HepG2 (cell line): Measurements from ENCODE around the gene GLRX5. TPM values are rescaled to one million over a fixed set of nuclear protein-coding genes. Genes with fewer than 3 reads are reported as not detected.

Experiments
- ATM ChIP-seq: fragments of 450-650 bp; IDR thresholded peaks from 2 replicates; pipeline ENCODE4 v1.7.1; 2017; ENCODE audit warnings: mild to moderate bottlenecking, borderline replicate concordance
- KLF11 ChIP-seq: IDR thresholded peaks from 2 replicates; pipeline ENCODE4 v1.6.1; 2016; ENCODE audit warnings: missing compliant biosample characterization
- KLF6 ChIP-seq: IDR thresholded peaks from 2 replicates; pipeline ENCODE4 v1.8.0; 2016; ENCODE audit warnings: missing biosample characterization, missing genetic modification reagents
- KMT2A ChIP-seq: sonication (generic); formaldehyde crosslinking; IDR thresholded peaks from 2 replicates; pipeline ENCODE4 v1.4.0; 2020; ENCODE audit warnings: missing genetic modification reagents
- LCORL ChIP-seq, 2 experiments: fragments of 450-650 bp in 1 of 2; sonication (generic) in 1 of 2; formaldehyde crosslinking in 1 of 2; IDR thresholded peaks; 2 replicates each; pipeline versions ENCODE4 v1.5.0 to v1.6.1; 2017 to 2020; ENCODE audit warnings: antibody characterized with exemption in 1 of 2, missing genetic modification reagents in 1 of 2
- MIXL1 ChIP-seq: IDR thresholded peaks from 2 replicates; pipeline ENCODE4 v1.6.1; 2016
- RCOR2 ChIP-seq: IDR thresholded peaks from 2 replicates; pipeline ENCODE4 v1.6.1; 2016; ENCODE audit warnings: missing biosample characterization, missing genetic modification reagents
- REXO4 ChIP-seq: sonication (generic); formaldehyde crosslinking; IDR thresholded peaks from 2 replicates; pipeline ENCODE4 v1.8.0; 2022; ENCODE audit warnings: missing genetic modification reagents, mild to moderate bottlenecking, borderline replicate concordance
- RFXANK ChIP-seq: IDR thresholded peaks from 2 replicates; pipeline ENCODE4 v1.6.1; 2016
- TMF1 ChIP-seq: sonication (generic); formaldehyde crosslinking; IDR thresholded peaks from 2 replicates; pipeline ENCODE4 v1.8.1; 2022; ENCODE audit warnings: low read depth, missing genetic modification reagents
- TSC22D2 ChIP-seq: sonication (generic); formaldehyde crosslinking; IDR thresholded peaks from 2 replicates; pipeline ENCODE4 v1.5.1; 2020; ENCODE audit warnings: missing genetic modification reagents, mild to moderate bottlenecking, borderline replicate concordance
- ZFY ChIP-seq: sonication (generic); formaldehyde crosslinking; IDR thresholded peaks from 2 replicates; pipeline ENCODE4 v1.4.0; 2020; ENCODE audit warnings: missing genetic modification reagents
- ZKSCAN5 ChIP-seq: sonication (generic); formaldehyde crosslinking; IDR thresholded peaks from 2 replicates; pipeline ENCODE4 v1.5.1; 2020; ENCODE audit warnings: mild to moderate bottlenecking, missing genetic modification reagents
- ZNF232 ChIP-seq: sonication (generic); formaldehyde crosslinking; IDR thresholded peaks from 2 replicates; pipeline ENCODE4 v1.4.0; 2020; ENCODE audit warnings: missing genetic modification reagents, borderline replicate concordance
- ZNF263 ChIP-seq: sonication (generic); formaldehyde crosslinking; IDR thresholded peaks from 2 replicates; pipeline ENCODE4 v1.4.0; 2020; ENCODE audit warnings: missing genetic modification reagents
- ZNF446 ChIP-seq: sonication (generic); formaldehyde crosslinking; IDR thresholded peaks from 2 replicates; pipeline ENCODE4 v1.5.0; 2020; ENCODE audit warnings: mild to moderate bottlenecking, missing genetic modification reagents
- ZNF790 ChIP-seq: sonication (generic); formaldehyde crosslinking; IDR thresholded peaks from 2 replicates; pipeline ENCODE4 v1.8.0; 2022; ENCODE audit warnings: missing genetic modification reagents, mild to moderate bottlenecking, borderline replicate concordance
- polyA plus RNA-seq, 8 experiments: library from polyadenylated mRNA; depleted of rRNA in 3 of 8; stranded (reverse) in 7 of 8; unstranded in 1 of 8; fragments of >200 nt; fragmentation: Illumina TruSeq in 4 of 8; extraction: Trizol in 4 of 8; gene quantifications; 2 replicates each; pipeline versions ENCODE4 v1.2.1 to v1.2.3, GENCODE V29; 2011 to 2016; ENCODE audit warnings: low read depth in 4 of 8, missing spikeins in 1 of 8, mixed read lengths in 1 of 8; ENCODE audit not compliant: insufficient read depth in 1 of 8
- total RNA-seq, 5 experiments: library from RNA; depleted of rRNA; stranded (reverse); fragments of >200 nt; fragmentation: Illumina TruSeq; extraction: Trizol; gene quantifications; 2 replicates each; pipeline ENCODE4 v1.2.3, GENCODE V29; 2016; ENCODE audit warnings: low read depth in 1 of 5
- TF ChIP-seq, protein P1 (sequence below): sonication (generic); formaldehyde crosslinking; IDR thresholded peaks from 2 replicates; pipeline ENCODE4 v1.4.0; 2020; ENCODE audit warnings: missing genetic modification reagents
- TF ChIP-seq, protein P2 (sequence below): sonication (generic); formaldehyde crosslinking; IDR thresholded peaks from 2 replicates; pipeline ENCODE4 v1.5.1; 2020; ENCODE audit warnings: missing genetic modification reagents, mild to moderate bottlenecking, borderline replicate concordance
- TF ChIP-seq, protein P3 (sequence below), 2 experiments: fragments of 450-650 bp in 1 of 2; sonication (generic) in 1 of 2; formaldehyde crosslinking in 1 of 2; IDR thresholded peaks; 2 replicates each; pipeline versions ENCODE4 v1.6.1 to v1.8.0; 2016 to 2022; ENCODE audit warnings: antibody characterized with exemption in 1 of 2, mild to moderate bottlenecking in 1 of 2, missing genetic modification reagents in 1 of 2

The GLRX5 gene
- total and polyA plus RNA-seq, 2 of the 13 experiments (the other 11 are each of a cell fraction or from before 2014, with no cell fraction given), result 122 to 146 TPM

DNA sequence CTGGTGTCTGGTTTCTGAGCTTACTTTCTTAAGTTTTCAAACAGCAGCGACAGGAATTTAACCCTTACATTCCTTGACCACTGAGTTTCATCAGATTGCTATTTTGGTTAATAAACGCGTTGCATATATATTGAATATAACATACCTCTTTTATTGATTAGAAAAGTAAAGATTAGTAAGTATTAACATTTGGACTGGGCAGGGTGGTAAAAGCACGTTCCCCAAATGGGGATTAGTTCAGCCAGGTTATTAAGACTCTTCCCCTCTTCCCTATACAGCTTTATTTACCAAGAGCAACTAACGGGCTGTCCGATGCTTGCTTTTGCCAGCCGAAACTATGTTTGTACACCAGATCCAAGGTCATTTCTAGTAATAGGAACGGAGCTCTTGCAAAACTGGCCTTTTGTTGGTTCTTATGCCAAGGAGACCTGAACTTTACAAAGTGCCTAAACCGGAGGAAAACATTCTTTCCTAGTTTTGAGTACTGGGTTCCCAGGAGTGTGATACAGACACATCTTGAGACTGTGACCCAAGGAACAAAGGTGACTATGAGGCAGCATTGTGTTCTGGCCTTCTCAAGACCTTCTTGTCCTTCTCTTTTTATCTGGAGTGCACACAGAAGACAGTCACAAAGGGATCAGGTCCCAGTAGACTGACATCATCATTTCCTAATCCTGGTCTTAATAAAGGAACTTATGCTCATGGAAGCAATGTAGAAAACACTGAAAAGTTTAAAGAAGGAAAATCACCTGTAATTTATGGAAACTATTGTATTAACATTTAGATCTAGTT lies 2.6 kb downstream of the GLRX5 start (continued):
- TF ChIP-seq TSC22D2 (CRISPR knock-in tag), result no peak
- peak; percentile 70 for TF ChIP-seq LCORL (IDR thresholded peaks at IDR 0.05)
- TF ChIP-seq LCORL (CRISPR knock-in tag; IDR thresholded peaks at IDR 0.05), result peak; percentile 93
- TF ChIP-seq KLF11 (CRISPR knock-in tag), result 0 out of 2 replicates have a peak, but pooled peaks have one; percentile 60
- TF ChIP-seq RFXANK, result no peak
- TF ChIP-seq ZKSCAN5, result no peak
- TF ChIP-seq KMT2A (CRISPR knock-in tag), result peak; percentile 52; the same call in 1 of the 2 replicates
- no peak for TF ChIP-seq ZNF446
- TF ChIP-seq ATM, result no peak
- TF ChIP-seq, protein P1, sequence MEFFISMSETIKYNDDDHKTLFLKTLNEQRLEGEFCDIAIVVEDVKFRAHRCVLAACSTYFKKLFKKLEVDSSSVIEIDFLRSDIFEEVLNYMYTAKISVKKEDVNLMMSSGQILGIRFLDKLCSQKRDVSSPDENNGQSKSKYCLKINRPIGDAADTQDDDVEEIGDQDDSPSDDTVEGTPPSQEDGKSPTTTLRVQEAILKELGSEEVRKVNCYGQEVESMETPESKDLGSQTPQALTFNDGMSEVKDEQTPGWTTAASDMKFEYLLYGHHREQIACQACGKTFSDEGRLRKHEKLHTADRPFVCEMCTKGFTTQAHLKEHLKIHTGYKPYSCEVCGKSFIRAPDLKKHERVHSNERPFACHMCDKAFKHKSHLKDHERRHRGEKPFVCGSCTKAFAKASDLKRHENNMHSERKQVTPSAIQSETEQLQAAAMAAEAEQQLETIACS (CRISPR knock-in tag), result no peak
- TF ChIP-seq, protein P2, sequence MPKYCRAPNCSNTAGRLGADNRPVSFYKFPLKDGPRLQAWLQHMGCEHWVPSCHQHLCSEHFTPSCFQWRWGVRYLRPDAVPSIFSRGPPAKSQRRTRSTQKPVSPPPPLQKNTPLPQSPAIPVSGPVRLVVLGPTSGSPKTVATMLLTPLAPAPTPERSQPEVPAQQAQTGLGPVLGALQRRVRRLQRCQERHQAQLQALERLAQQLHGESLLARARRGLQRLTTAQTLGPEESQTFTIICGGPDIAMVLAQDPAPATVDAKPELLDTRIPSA (CRISPR knock-in tag), result no peak
- no peak for TF ChIP-seq TMF1 (CRISPR knock-in tag)
- peak; percentile 69; the same call in 1 of the 2 replicates for TF ChIP-seq MIXL1 (CRISPR knock-in tag)
- TF ChIP-seq ZNF790, result no peak
- TF ChIP-seq ZFY (CRISPR knock-in tag), result no peak
- TF ChIP-seq, protein P3, sequence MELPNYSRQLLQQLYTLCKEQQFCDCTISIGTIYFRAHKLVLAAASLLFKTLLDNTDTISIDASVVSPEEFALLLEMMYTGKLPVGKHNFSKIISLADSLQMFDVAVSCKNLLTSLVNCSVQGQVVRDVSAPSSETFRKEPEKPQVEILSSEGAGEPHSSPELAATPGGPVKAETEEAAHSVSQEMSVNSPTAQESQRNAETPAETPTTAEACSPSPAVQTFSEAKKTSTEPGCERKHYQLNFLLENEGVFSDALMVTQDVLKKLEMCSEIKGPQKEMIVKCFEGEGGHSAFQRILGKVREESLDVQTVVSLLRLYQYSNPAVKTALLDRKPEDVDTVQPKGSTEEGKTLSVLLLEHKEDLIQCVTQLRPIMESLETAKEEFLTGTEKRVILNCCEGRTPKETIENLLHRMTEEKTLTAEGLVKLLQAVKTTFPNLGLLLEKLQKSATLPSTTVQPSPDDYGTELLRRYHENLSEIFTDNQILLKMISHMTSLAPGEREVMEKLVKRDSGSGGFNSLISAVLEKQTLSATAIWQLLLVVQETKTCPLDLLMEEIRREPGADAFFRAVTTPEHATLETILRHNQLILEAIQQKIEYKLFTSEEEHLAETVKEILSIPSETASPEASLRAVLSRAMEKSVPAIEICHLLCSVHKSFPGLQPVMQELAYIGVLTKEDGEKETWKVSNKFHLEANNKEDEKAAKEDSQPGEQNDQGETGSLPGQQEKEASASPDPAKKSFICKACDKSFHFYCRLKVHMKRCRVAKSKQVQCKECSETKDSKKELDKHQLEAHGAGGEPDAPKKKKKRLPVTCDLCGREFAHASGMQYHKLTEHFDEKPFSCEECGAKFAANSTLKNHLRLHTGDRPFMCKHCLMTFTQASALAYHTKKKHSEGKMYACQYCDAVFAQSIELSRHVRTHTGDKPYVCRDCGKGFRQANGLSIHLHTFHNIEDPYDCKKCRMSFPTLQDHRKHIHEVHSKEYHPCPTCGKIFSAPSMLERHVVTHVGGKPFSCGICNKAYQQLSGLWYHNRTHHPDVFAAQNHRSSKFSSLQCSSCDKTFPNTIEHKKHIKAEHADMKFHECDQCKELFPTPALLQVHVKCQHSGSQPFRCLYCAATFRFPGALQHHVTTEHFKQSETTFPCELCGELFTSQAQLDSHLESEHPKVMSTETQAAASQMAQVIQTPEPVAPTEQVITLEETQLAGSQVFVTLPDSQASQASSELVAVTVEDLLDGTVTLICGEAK (IDR thresholded peaks at IDR 0.05), result no peak
- TF ChIP-seq, protein P3 (CRISPR knock-in tag; IDR thresholded peaks at IDR 0.05), result no peak; the same call in 1 of the 2 replicates
- TF ChIP-seq KLF6 (CRISPR knock-in tag), result no peak; the same call in 1 of the 2 replicates
- TF ChIP-seq REXO4 (CRISPR knock-in tag), result no peak
- no peak for TF ChIP-seq ZNF263
- peak; percentile 82 for TF ChIP-seq RCOR2 (CRISPR knock-in tag)
- TF ChIP-seq ZNF232 (CRISPR knock-in tag), result no peak
